ENCODE measurements around the gene ANXA2. TPM values are rescaled to one million over a fixed set of nuclear protein-coding genes. Genes with fewer than 3 reads are reported as not detected.

Gene ANXA2
- 10 to 100 TPM; 16.9 to 18.0 TPM for total RNA-seq

GRCh38 chr15:60397772-60398445, at the start of gene ANXA2:
Gene ANXA2, minus strand, starts transcription at chr15:60397986. Its CDS starts 11,911 bp downstream, at chr15:60386075.
- Mint-ChIP-seq H3K4me1 (ENCODE audit: low read depth) (peaks cover 24% of the 10 kb centered on the region), H3K27ac (peak within 1 kb of the TSS; percentile 57), H3K27me3 (ENCODE audit: low read depth) (no peaks in the 10 kb centered on the region), H3K36me3 (ENCODE audit: low read depth) (no peaks in the 10 kb centered on the region), H3K4me3 (peak within 1 kb of the TSS; percentile 72), H3K9me3 (no peaks in the 10 kb centered on the region)
- intact Hi-C loops (cut with micrococcal nuclease), result loop anchor here (1.0 to 2.0 kb wide), 3 partner anchors 9 to 393 kb away; partner anchors contain the start of genes FOXB1 and ICE2
- peak; percentile 80 for DNase-seq
- CTCF ChIA-PET, result interaction anchor here (0.7 kb wide), 1 partner anchor 45 kb away, joined by 3 read pairs; no protein-coding TSS in a partner anchor

GRCh38 chr15:60444289-60444912, 46.6 kb upstream of the ANXA2 start:
- no peak for DNase-seq
- Mint-ChIP-seq H3K4me3 (no peak overlapping the region), H3K36me3 (ENCODE audit: low read depth) (peaks cover 20% of the 10 kb centered on the region), H3K4me1 (ENCODE audit: low read depth) (no peaks in the 10 kb centered on the region), H3K9me3 (no peaks in the 10 kb centered on the region), H3K27me3 (ENCODE audit: low read depth) (no peaks in the 10 kb centered on the region), H3K27ac (no peak overlapping the region)
- intact Hi-C loops (cut with micrococcal nuclease), result loop anchor here (2.0 kb wide), 1 partner anchor 86 kb away; no protein-coding TSS in a partner anchor
- CTCF ChIA-PET, result interaction anchor here (0.6 to 5.0 kb wide), 3 partner anchors 83 to 114 kb away, joined by 3 to 29 read pairs (median 6); no protein-coding TSS in a partner anchor

- no peaks in the 10 kb centered on the region for H3K4me1 Mint-ChIP-seq (ENCODE audit: low read depth)
- no peaks in the 10 kb centered on the region for H3K27me3 Mint-ChIP-seq (ENCODE audit: low read depth)
- H3K4me3 Mint-ChIP-seq, result no peak overlapping the region
- H3K36me3 Mint-ChIP-seq (ENCODE audit: low read depth), result peaks cover 16% of the 10 kb centered on the region
- DNase-seq, result no peak
- H3K9me3 Mint-ChIP-seq, result no peaks in the 10 kb centered on the region
- intact Hi-C loops (cut with micrococcal nuclease), result no loop called here
- no peak overlapping the region for H3K27ac Mint-ChIP-seq
- CTCF ChIA-PET, result interaction anchor here (0.9 to 5.0 kb wide), 3 partner anchors 45 to 84 kb away, joined by 3 to 29 read pairs (median 3); partner anchors contain the start of gene ANXA2
These were observed 45.0 kb upstream of the ANXA2 start for GRCh38 chr15:60442763-60443162.

GRCh38 chr15:60442031-60442650, 44.4 kb upstream of the ANXA2 start:
- Mint-ChIP-seq H3K36me3 (ENCODE audit: low read depth) (peaks cover 12% of the 10 kb centered on the region), H3K9me3 (no peaks in the 10 kb centered on the region), H3K27me3 (ENCODE audit: low read depth) (no peaks in the 10 kb centered on the region), H3K4me3 (no peak overlapping the region), H3K27ac (no peak overlapping the region), H3K4me1 (ENCODE audit: low read depth) (no peaks in the 10 kb centered on the region)
- DNase-seq, result no peak
- CTCF ChIA-PET, result interaction anchor here (0.9 to 5.0 kb wide), 2 partner anchors 44 to 81 kb away, joined by 3 to 29 read pairs; partner anchors contain the start of gene ANXA2
- intact Hi-C loops (cut with micrococcal nuclease), result no loop called here

GRCh38 chr15:60441331-60441730, 43.5 kb upstream of the ANXA2 start:
- intact Hi-C loops (cut with micrococcal nuclease), result no loop called here
- Mint-ChIP-seq H3K36me3 (ENCODE audit: low read depth) (peaks cover 12% of the 10 kb centered on the region), H3K9me3 (no peaks in the 10 kb centered on the region), H3K27me3 (ENCODE audit: low read depth) (no peaks in the 10 kb centered on the region), H3K4me1 (ENCODE audit: low read depth) (no peaks in the 10 kb centered on the region), H3K4me3 (no peak overlapping the region), H3K27ac (no peak overlapping the region)
- no peak for DNase-seq
- CTCF ChIA-PET, result interaction anchor here (5.0 kb wide), 1 partner anchor 80 kb away, joined by 29 read pairs; no protein-coding TSS in a partner anchor

- Mint-ChIP-seq H3K27ac (no peak overlapping the region), H3K9me3 (no peaks in the 10 kb centered on the region), H3K27me3 (ENCODE audit: low read depth) (no peaks in the 10 kb centered on the region), H3K4me3 (no peak overlapping the region), H3K36me3 (ENCODE audit: low read depth) (peaks cover 21% of the 10 kb centered on the region), H3K4me1 (ENCODE audit: low read depth) (no peaks in the 10 kb centered on the region)
- DNase-seq, result no peak
- intact Hi-C loops (cut with micrococcal nuclease), result no loop called here
- CTCF ChIA-PET, result interaction anchor here (0.9 to 1.2 kb wide), 2 partner anchors 79 to 82 kb away, joined by 3 to 6 read pairs; no protein-coding TSS in a partner anchor
These were observed 40.9 kb upstream of the ANXA2 start for GRCh38 chr15:60438646-60439045.

GRCh38 chr15:60428935-60429334, 31.1 kb upstream of the ANXA2 start:
- intact Hi-C loops (cut with micrococcal nuclease), result no loop called here
- DNase-seq, result no peak
- peaks cover 12% of the 10 kb centered on the region for H3K36me3 Mint-ChIP-seq (ENCODE audit: low read depth)
- H3K27ac Mint-ChIP-seq, result no peak overlapping the region
- H3K27me3 Mint-ChIP-seq (ENCODE audit: low read depth), result no peaks in the 10 kb centered on the region
- H3K4me3 Mint-ChIP-seq, result no peak overlapping the region
- CTCF ChIA-PET, result no interaction called here
- no peaks in the 10 kb centered on the region for H3K9me3 Mint-ChIP-seq
- peaks cover 8% of the 10 kb centered on the region for H3K4me1 Mint-ChIP-seq (ENCODE audit: low read depth)

GRCh38 chr15:60426870-60427508, 29.2 kb upstream of the ANXA2 start:
- H3K9me3 Mint-ChIP-seq, result no peaks in the 10 kb centered on the region
- H3K4me3 Mint-ChIP-seq, result no peak overlapping the region
- CTCF ChIA-PET, result no interaction called here
- H3K27ac Mint-ChIP-seq, result no peak overlapping the region
- no peaks in the 10 kb centered on the region for H3K27me3 Mint-ChIP-seq (ENCODE audit: low read depth)
- peaks cover 14% of the 10 kb centered on the region for H3K4me1 Mint-ChIP-seq (ENCODE audit: low read depth)
- intact Hi-C loops (cut with micrococcal nuclease), result no loop called here
- DNase-seq, result no peak
- H3K36me3 Mint-ChIP-seq (ENCODE audit: low read depth), result peaks cover 19% of the 10 kb centered on the region

GRCh38 chr15:60425461-60425860, 27.7 kb upstream of the ANXA2 start:
- intact Hi-C loops (cut with micrococcal nuclease), result no loop called here
- Mint-ChIP-seq H3K27ac (no peak overlapping the region), H3K4me1 (ENCODE audit: low read depth) (peaks cover 14% of the 10 kb centered on the region), H3K36me3 (ENCODE audit: low read depth) (peaks cover 21% of the 10 kb centered on the region), H3K4me3 (no peak overlapping the region), H3K9me3 (no peaks in the 10 kb centered on the region), H3K27me3 (ENCODE audit: low read depth) (no peaks in the 10 kb centered on the region)
- no peak for DNase-seq
- CTCF ChIA-PET, result no interaction called here

GRCh38 chr15:60424006-60424405, 26.2 kb upstream of the ANXA2 start:
- H3K36me3 Mint-ChIP-seq (ENCODE audit: low read depth), result peaks cover 23% of the 10 kb centered on the region
- H3K9me3 Mint-ChIP-seq, result no peaks in the 10 kb centered on the region
- no peaks in the 10 kb centered on the region for H3K27me3 Mint-ChIP-seq (ENCODE audit: low read depth)
- intact Hi-C loops (cut with micrococcal nuclease), result no loop called here
- DNase-seq, result no peak
- CTCF ChIA-PET, result no interaction called here
- H3K27ac Mint-ChIP-seq, result no peak overlapping the region
- no peak overlapping the region for H3K4me3 Mint-ChIP-seq
- peaks cover 14% of the 10 kb centered on the region for H3K4me1 Mint-ChIP-seq (ENCODE audit: low read depth)

GRCh38 chr15:60423537-60423936, 25.8 kb upstream of the ANXA2 start:
- CTCF ChIA-PET, result no interaction called here
- H3K27ac Mint-ChIP-seq, result no peak overlapping the region
- H3K27me3 Mint-ChIP-seq (ENCODE audit: low read depth), result no peaks in the 10 kb centered on the region
- DNase-seq, result no peak
- peaks cover 23% of the 10 kb centered on the region for H3K36me3 Mint-ChIP-seq (ENCODE audit: low read depth)
- peaks cover 14% of the 10 kb centered on the region for H3K4me1 Mint-ChIP-seq (ENCODE audit: low read depth)
- H3K9me3 Mint-ChIP-seq, result no peaks in the 10 kb centered on the region
- H3K4me3 Mint-ChIP-seq, result no peak overlapping the region
- intact Hi-C loops (cut with micrococcal nuclease), result no loop called here

- no peak for DNase-seq
- CTCF ChIA-PET, result interaction anchor here (0.6 to 2.8 kb wide), 5 partner anchors 12 to 242 kb away, joined by 3 to 10 read pairs (median 5); no protein-coding TSS in a partner anchor
- H3K27ac Mint-ChIP-seq, result no peak overlapping the region
These were observed 23.8 kb upstream of the ANXA2 start for GRCh38 chr15:60421544-60421943.

More at GRCh38 chr15:60421544-60421943, 23.8 kb upstream of the ANXA2 start:
- intact Hi-C loops (cut with micrococcal nuclease), result no loop called here
- Mint-ChIP-seq H3K4me3 (no peak overlapping the region), H3K27me3 (ENCODE audit: low read depth) (no peaks in the 10 kb centered on the region), H3K4me1 (ENCODE audit: low read depth) (peaks cover 8% of the 10 kb centered on the region), H3K36me3 (ENCODE audit: low read depth) (peaks cover 23% of the 10 kb centered on the region), H3K9me3 (no peaks in the 10 kb centered on the region)

Data from activated naive CD4-positive, alpha-beta T cell treated with anti-CD3 and anti-CD28 coated beads for 36 hours (primary cell).